Measurements from ENCODE around the gene GPAT2.
"Not testable (repeated sequence)": the region's sequence is repeated elsewhere in the genome, so short reads cannot be mapped to it uniquely, and the experiment has no call there.

Gene GPAT2

DNA sequence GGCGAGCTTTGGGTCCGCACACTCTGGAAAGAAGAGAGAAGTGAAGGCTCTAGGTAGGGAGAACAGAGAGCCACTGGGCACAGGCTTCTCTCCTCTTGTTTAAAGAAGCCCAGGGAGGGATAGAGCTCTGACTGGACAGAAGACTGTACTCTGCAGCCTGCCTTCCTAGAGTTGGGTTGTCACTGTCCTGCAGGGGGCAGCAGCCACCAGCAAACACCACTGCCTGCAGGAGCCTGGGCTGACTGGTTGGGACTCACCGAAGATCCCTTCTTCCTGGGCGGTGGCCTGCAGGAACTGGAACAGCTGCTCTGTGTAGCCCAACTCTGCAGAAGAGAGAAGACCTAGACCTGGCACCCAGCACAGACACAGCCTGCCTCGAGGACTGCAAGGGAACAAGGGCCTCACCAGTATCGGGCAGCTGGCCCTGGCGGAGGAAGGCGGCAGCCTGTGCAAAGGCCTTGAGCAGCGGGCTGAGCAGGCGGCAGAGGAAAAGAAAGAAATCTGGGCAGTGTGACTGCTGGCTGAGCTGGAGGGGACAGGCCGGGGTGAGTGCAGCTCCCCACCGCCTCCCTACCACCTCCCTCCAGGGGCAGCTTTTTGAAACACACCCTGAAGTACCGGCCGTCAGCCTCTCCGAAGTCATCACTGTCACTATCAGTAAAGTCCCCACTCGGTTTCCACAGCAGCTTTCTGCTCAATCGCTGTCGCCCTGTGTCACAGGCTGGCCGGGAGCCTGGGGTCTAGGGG lies 11.8 kb downstream of the GPAT2 start:
- not testable (repeated sequence) for H3K27me3 ChIP-seq (ENCODE audit: insufficient read depth, low read length, poor library complexity); H2AFZ ChIP-seq (ENCODE audit: low read depth, low read length); H3K4me1 ChIP-seq (ENCODE audit: insufficient read depth, low read length); H3K27ac ChIP-seq (ENCODE audit: low read length); H4K20me1 ChIP-seq (ENCODE audit: insufficient read depth, low read length); H3K4me3 ChIP-seq (ENCODE audit: low read depth in 1 of 2, low read length in 2 of 2); H3K79me2 ChIP-seq (ENCODE audit: insufficient read depth, low read length); H3K36me3 ChIP-seq (ENCODE audit: insufficient read depth, low read length); H3K9ac ChIP-seq (ENCODE audit: low read depth, low read length); H3K9me3 ChIP-seq (ENCODE audit: insufficient read depth, low read length, severe bottlenecking); H3K4me2 ChIP-seq (ENCODE audit: insufficient read depth, low read length)
- peak; percentile 82 for DNase-seq
- TF ChIP-seq, protein P1, sequence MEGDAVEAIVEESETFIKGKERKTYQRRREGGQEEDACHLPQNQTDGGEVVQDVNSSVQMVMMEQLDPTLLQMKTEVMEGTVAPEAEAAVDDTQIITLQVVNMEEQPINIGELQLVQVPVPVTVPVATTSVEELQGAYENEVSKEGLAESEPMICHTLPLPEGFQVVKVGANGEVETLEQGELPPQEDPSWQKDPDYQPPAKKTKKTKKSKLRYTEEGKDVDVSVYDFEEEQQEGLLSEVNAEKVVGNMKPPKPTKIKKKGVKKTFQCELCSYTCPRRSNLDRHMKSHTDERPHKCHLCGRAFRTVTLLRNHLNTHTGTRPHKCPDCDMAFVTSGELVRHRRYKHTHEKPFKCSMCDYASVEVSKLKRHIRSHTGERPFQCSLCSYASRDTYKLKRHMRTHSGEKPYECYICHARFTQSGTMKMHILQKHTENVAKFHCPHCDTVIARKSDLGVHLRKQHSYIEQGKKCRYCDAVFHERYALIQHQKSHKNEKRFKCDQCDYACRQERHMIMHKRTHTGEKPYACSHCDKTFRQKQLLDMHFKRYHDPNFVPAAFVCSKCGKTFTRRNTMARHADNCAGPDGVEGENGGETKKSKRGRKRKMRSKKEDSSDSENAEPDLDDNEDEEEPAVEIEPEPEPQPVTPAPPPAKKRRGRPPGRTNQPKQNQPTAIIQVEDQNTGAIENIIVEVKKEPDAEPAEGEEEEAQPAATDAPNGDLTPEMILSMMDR (IDR thresholded peaks at IDR 0.05; ENCODE audit: borderline replicate concordance, extremely low read depth, low read length, poor library complexity, severe bottlenecking) = peak; percentile 78
- ATAC-seq (ENCODE audit: insufficient read depth, low read depth) = peak; percentile 97

DNA sequence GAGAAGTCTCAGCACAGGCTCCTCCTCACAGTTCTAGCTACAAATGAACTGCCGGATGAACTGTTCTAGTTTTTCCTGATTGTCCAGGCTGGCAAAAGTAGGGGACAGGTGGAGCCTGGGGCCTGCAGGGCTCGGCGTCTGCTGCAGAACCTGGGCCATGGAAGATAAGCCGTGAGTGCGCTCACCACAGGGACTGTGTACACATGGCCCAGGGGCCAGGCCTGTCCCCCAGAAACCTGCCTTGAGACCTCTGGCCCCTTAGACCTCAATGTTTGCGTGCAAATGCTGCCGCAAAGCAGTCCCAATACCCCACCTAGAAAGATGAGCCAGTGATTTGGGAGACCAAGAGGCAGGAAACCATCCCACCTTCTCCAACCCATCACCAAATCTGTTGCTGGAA lies 12.6 kb downstream of the GPAT2 start:
- H3K4me3 ChIP-seq (ENCODE audit: low read depth in 1 of 2, low read length in 2 of 2); H4K20me1 ChIP-seq (ENCODE audit: insufficient read depth, low read length); H3K9me3 ChIP-seq (ENCODE audit: insufficient read depth, low read length, severe bottlenecking); H3K4me2 ChIP-seq (ENCODE audit: insufficient read depth, low read length); H3K36me3 ChIP-seq (ENCODE audit: insufficient read depth, low read length); H3K27ac ChIP-seq (ENCODE audit: low read length); H2AFZ ChIP-seq (ENCODE audit: low read depth, low read length); H3K9ac ChIP-seq (ENCODE audit: low read depth, low read length); DNase-seq; H3K4me1 ChIP-seq (ENCODE audit: insufficient read depth, low read length); H3K27me3 ChIP-seq (ENCODE audit: insufficient read depth, low read length, poor library complexity); H3K79me2 ChIP-seq (ENCODE audit: insufficient read depth, low read length); ATAC-seq (ENCODE audit: insufficient read depth, low read depth): not testable (repeated sequence)

DNA sequence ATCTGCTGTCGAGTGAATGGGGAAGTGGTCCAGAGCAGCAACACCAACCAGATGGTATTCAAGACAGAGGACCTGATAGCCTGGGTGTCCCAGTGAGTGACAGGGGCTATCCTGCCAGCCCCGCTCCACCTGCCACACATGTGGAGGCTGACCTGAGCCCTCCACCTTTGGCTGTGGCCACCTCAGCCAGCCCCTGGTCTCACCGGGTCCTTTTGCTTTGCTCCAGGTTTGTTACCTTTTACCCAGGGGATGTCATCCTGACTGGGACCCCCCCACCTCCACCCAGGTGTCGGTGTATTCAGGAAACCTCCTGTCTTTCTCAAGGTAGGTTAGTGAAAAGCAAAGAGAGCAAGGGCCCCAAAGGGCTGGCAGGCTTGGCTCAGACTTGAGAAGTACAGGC lies 13.6 kb downstream of the GPAT2 start:
- not testable (repeated sequence) for DNase-seq; H3K27me3 ChIP-seq (ENCODE audit: insufficient read depth, low read length, poor library complexity); H3K4me2 ChIP-seq (ENCODE audit: insufficient read depth, low read length); H4K20me1 ChIP-seq (ENCODE audit: insufficient read depth, low read length); H3K4me3 ChIP-seq (ENCODE audit: low read depth in 1 of 2, low read length in 2 of 2); H3K27ac ChIP-seq (ENCODE audit: low read length); H3K9ac ChIP-seq (ENCODE audit: low read depth, low read length); H3K36me3 ChIP-seq (ENCODE audit: insufficient read depth, low read length); ATAC-seq (ENCODE audit: insufficient read depth, low read depth); H3K79me2 ChIP-seq (ENCODE audit: insufficient read depth, low read length); H2AFZ ChIP-seq (ENCODE audit: low read depth, low read length); H3K9me3 ChIP-seq (ENCODE audit: insufficient read depth, low read length, severe bottlenecking); H3K4me1 ChIP-seq (ENCODE audit: insufficient read depth, low read length)

DNA sequence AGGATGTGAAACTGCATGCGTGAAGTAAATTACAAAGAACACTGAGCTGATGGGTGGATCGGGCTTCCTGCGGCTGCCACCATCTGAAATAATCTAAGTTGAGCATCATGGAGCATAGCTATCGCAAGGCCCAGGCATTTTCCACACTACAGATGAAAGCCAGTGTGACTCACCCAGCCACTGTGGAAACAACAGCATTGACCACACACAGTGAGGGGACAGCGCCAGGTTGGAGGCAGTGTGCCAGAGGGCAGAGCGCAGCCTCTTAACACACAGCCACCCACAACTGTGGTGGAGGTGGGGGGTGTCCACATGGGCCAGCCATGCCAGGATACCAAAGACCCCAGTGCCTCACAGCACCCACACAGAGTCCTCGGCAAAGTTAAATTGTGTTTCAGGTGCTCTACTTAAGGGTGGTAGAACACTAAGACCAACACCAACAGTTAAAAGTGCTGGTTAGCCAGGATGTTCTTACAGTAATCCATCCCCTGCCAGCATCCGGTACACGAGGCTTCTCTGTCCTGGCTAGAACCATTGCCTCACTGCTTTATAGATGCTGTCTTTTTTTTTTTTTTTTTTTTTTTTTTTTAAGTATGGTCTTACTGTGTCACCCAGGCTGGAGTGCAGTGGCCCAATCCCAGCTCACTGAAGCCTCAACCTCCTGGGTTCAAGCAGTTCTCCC lies 14.7 kb downstream of the GPAT2 start:
- not testable (repeated sequence) for H3K9ac ChIP-seq (ENCODE audit: low read depth, low read length); H3K27me3 ChIP-seq (ENCODE audit: insufficient read depth, low read length, poor library complexity); H3K4me2 ChIP-seq (ENCODE audit: insufficient read depth, low read length); H4K20me1 ChIP-seq (ENCODE audit: insufficient read depth, low read length); H3K9me3 ChIP-seq (ENCODE audit: insufficient read depth, low read length, severe bottlenecking); H3K27ac ChIP-seq (ENCODE audit: low read length); H3K4me3 ChIP-seq (ENCODE audit: low read depth in 1 of 2, low read length in 2 of 2); H3K36me3 ChIP-seq (ENCODE audit: insufficient read depth, low read length); DNase-seq; H3K79me2 ChIP-seq (ENCODE audit: insufficient read depth, low read length); H3K4me1 ChIP-seq (ENCODE audit: insufficient read depth, low read length); ATAC-seq (ENCODE audit: insufficient read depth, low read depth); H2AFZ ChIP-seq (ENCODE audit: low read depth, low read length)

DNA sequence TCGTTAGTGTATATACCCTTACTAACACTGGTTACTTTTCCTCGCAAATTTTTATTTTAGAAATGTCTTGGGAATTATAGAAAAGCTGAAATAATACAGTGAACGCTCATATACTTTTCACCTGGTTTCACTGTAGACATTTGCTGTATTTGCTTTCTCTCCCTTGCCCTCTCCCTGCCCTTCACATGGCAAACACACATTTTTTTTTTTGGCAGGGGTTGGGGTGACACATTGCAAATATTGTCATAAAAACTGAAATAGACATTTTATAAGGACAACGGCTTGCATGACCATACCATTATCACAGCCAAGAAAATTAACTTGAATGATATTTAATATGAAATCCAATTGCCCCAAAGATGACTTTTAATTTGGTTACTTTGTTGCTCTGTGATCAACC lies 18.4 kb downstream of the GPAT2 start:
- H3K36me3 ChIP-seq (ENCODE audit: insufficient read depth, low read length); H3K79me2 ChIP-seq (ENCODE audit: insufficient read depth, low read length); H3K9ac ChIP-seq (ENCODE audit: low read depth, low read length); DNase-seq; H4K20me1 ChIP-seq (ENCODE audit: insufficient read depth, low read length); H3K9me3 ChIP-seq (ENCODE audit: insufficient read depth, low read length, severe bottlenecking); H3K4me2 ChIP-seq (ENCODE audit: insufficient read depth, low read length); H3K4me3 ChIP-seq (ENCODE audit: low read depth in 1 of 2, low read length in 2 of 2); H3K4me1 ChIP-seq (ENCODE audit: insufficient read depth, low read length); H3K27me3 ChIP-seq (ENCODE audit: insufficient read depth, low read length, poor library complexity); H3K27ac ChIP-seq (ENCODE audit: low read length); H2AFZ ChIP-seq (ENCODE audit: low read depth, low read length); ATAC-seq (ENCODE audit: insufficient read depth, low read depth): not testable (repeated sequence)

DNA sequence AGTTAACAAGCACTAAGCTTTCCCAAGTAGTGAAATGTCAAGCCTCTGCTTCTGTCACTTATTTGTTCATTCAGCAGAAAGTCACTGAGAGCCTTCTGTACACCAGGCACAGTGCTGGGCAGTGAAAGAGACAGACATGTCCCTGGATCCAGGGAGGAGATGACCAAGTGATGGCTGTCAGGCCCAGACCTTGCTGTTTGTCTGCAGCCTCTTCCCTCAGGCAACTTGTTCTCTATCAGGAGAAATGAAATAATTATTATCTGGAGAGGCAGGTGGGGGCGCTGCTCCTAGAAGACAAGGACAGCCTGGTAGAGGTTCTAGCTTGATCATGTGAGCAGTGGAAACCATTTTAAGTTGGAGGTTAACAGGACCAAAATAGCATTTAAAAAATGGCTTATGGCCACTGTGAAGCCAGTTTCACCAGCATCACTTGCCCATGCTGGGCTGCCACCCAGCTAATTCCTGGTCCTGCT lies 21.9 kb downstream of the GPAT2 start:
- not testable (repeated sequence) for ATAC-seq (ENCODE audit: insufficient read depth, low read depth); H3K27ac ChIP-seq (ENCODE audit: low read length); H3K9me3 ChIP-seq (ENCODE audit: insufficient read depth, low read length, severe bottlenecking); H4K20me1 ChIP-seq (ENCODE audit: insufficient read depth, low read length); H3K27me3 ChIP-seq (ENCODE audit: insufficient read depth, low read length, poor library complexity); H3K4me3 ChIP-seq (ENCODE audit: low read depth in 1 of 2, low read length in 2 of 2); H2AFZ ChIP-seq (ENCODE audit: low read depth, low read length); H3K4me2 ChIP-seq (ENCODE audit: insufficient read depth, low read length); H3K79me2 ChIP-seq (ENCODE audit: insufficient read depth, low read length); H3K9ac ChIP-seq (ENCODE audit: low read depth, low read length); DNase-seq; H3K36me3 ChIP-seq (ENCODE audit: insufficient read depth, low read length)
- H3K4me1 ChIP-seq (ENCODE audit: insufficient read depth, low read length) = peaks cover 16% of the 10 kb centered on the region

DNA sequence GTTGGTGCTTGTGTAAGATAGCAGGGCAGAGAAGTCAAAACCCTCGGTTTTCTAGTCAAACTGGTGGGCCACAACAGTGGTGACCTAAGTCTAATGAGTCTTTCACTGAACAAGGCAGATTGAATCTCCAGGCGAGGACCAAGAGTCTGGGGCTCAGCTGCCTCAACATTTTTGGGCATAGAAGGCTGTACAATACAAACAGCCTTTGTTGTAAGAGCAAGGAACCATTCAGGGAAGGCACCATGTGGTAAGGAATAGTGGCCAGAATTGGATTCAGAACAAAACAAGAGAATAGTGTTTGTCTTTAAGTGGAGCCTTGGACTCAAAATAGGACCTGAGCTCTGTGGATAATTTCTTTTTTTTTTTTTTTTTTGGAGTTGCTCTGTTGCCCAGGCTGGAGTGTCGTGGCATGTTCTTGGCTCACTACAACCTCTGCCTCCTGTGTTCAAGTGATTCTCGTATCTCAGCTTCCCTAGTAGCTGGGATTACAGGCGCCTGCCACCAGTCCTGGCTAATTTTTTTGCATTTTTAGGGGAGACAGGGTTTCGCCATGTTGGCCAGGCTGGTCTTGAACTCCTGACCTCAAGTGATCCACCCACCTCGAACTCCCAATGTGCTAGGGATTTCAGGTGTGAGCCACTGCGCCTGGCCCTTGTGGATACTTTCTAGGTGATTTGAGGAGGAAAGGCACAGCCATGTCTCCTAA lies 22.5 kb downstream of the GPAT2 start:
- not testable (repeated sequence) for H3K9me3 ChIP-seq (ENCODE audit: insufficient read depth, low read length, severe bottlenecking); H3K4me2 ChIP-seq (ENCODE audit: insufficient read depth, low read length); H3K27ac ChIP-seq (ENCODE audit: low read length); H2AFZ ChIP-seq (ENCODE audit: low read depth, low read length); H3K36me3 ChIP-seq (ENCODE audit: insufficient read depth, low read length); H3K4me3 ChIP-seq (ENCODE audit: low read depth in 1 of 2, low read length in 2 of 2); H3K79me2 ChIP-seq (ENCODE audit: insufficient read depth, low read length); H3K27me3 ChIP-seq (ENCODE audit: insufficient read depth, low read length, poor library complexity); H3K9ac ChIP-seq (ENCODE audit: low read depth, low read length); ATAC-seq (ENCODE audit: insufficient read depth, low read depth); DNase-seq; H4K20me1 ChIP-seq (ENCODE audit: insufficient read depth, low read length)
- H3K4me1 ChIP-seq (ENCODE audit: insufficient read depth, low read length) = peaks cover 16% of the 10 kb centered on the region
